ENCODE data around the gene USP49. TPM values are rescaled to one million over a fixed set of nuclear protein-coding genes. Genes with fewer than 3 reads are reported as not detected.

The USP49 gene
- total and polyA plus RNA-seq, 2 of the 4 experiments (the other 2 are of a cell fraction), result 1.4 to 2.1 TPM

- no peak for DNase-seq
- H2AK9ac ChIP-seq (replicated peaks; ENCODE audit: low read depth, low read length, poor library complexity), result no peak overlapping the region
Measured at GRCh38 chr6:41859356-41859755, 35.8 kb downstream of the USP49 start.

More at GRCh38 chr6:41859356-41859755, 35.8 kb downstream of the USP49 start:
- no peak overlapping the region for H2AFZ ChIP-seq (replicated peaks; ENCODE audit: low read length, poor library complexity)
- H4K8ac ChIP-seq (ENCODE audit: low read depth in 2 of 2, low read length in 2 of 2), result no peak overlapping the region
- no peak overlapping the region for H2BK5ac ChIP-seq (ENCODE audit: low read depth, low read length, poor library complexity, severe bottlenecking)
- H3K4me3 ChIP-seq (ENCODE audit: insufficient read depth, low read depth, low read length), result no peak overlapping the region
- no peaks in the 10 kb centered on the region for H4K20me1 ChIP-seq (ENCODE audit: insufficient read depth, low read length)
- no peaks in the 10 kb centered on the region for H3K79me1 ChIP-seq (ENCODE audit: low read depth in 1 of 2, low read length in 2 of 2)
- H3K36me3 ChIP-seq (ENCODE audit: control insufficient read depth, insufficient read depth, low read length), result no peaks in the 10 kb centered on the region
- H3K9me3 ChIP-seq (ENCODE audit: control insufficient read depth, insufficient read depth, low read length), result no peaks in the 10 kb centered on the region
- no peaks in the 10 kb centered on the region for H3K4me1 ChIP-seq (ENCODE audit: control insufficient read depth, insufficient read depth, low read length)
- dilution Hi-C loops (cut with HindIII; ENCODE audit: low sequenced_read_pairs, unreplicated experiment) (no loop called here), in situ Hi-C loops (cut with MboI; ENCODE audit: low sequenced_read_pairs) (no loop called here), intact Hi-C loops (cut with micrococcal nuclease) (no loop called here)
- ChIA-PET CTCF (interaction anchor here (0.6 kb wide), 1 partner anchor 20 kb away, joined by 3 read pairs; no protein-coding TSS in a partner anchor), POLR2A (ENCODE audit: unreplicated experiment) (interaction anchor here (0.5 kb wide), 1 partner anchor 192 kb away, joined by 4 read pairs; no protein-coding TSS in a partner anchor)
- H2BK120ac ChIP-seq (ENCODE audit: low read depth, low read length), result no peak overlapping the region
- no TSS peak for BruUV-seq (replicated peaks)
- no peak overlapping the region for H3K23ac ChIP-seq (ENCODE audit: low read depth, low read length)
- no peak for ATAC-seq (ENCODE audit: low read depth)
- H2BK20ac ChIP-seq (ENCODE audit: low read depth, low read length), result no peak overlapping the region
- H3K9ac ChIP-seq (ENCODE audit: low read depth, low read length), result no peak overlapping the region
- no peak overlapping the region for H2AK5ac ChIP-seq (ENCODE audit: low read depth, low read length)
- H3K4me2 ChIP-seq (ENCODE audit: low read depth, low read length), result no peak overlapping the region
- H3K27ac ChIP-seq (ENCODE audit: insufficient read depth, low read length), result no peak overlapping the region
- no peak overlapping the region for H3K4ac ChIP-seq (ENCODE audit: low read depth, low read length)
- no peak overlapping the region for H3K14ac ChIP-seq (replicated peaks; ENCODE audit: low read depth, low read length)
- WGBS, 2 experiments (ENCODE audit: extremely low coverage in 2 of 2, insufficient read length in 1 of 2), result 60% methylated on average over 1 of the region's 6 CpGs; no CpG with 5 or more reads in 1 of the 2 experiments
- no peaks in the 10 kb centered on the region for H3K27me3 ChIP-seq (ENCODE audit: control insufficient read depth, insufficient read depth, low read length)
- H2BK15ac ChIP-seq (ENCODE audit: low read depth, low read length), result no peak overlapping the region
- H3K56ac ChIP-seq (ENCODE audit: extremely low read depth, insufficient read depth, low read length), result no peak overlapping the region
- H3K9me1 ChIP-seq (ENCODE audit: insufficient read depth, low read length), result no peaks in the 10 kb centered on the region
- TF ChIP-seq MAFK (IDR thresholded peaks at IDR 0.05; ENCODE audit: low read depth, low read length) (no peak), BHLHE40 (IDR thresholded peaks at IDR 0.05; ENCODE audit: low read depth, low read length) (no peak), CEBPB (IDR thresholded peaks at IDR 0.05; ENCODE audit: low read depth, low read length) (no peak), ELK1 (IDR thresholded peaks at IDR 0.05; ENCODE audit: borderline replicate concordance, low read depth, low read length) (no peak), RFX5 (IDR thresholded peaks at IDR 0.05; ENCODE audit: low read depth, low read length) (no peak), MXI1 (IDR thresholded peaks at IDR 0.05; ENCODE audit: borderline replicate concordance, low read depth, low read length) (no peak), POLR2A (IDR thresholded peaks at IDR 0.05; ENCODE audit: low read depth, low read length) (no peak), RCOR1 (IDR thresholded peaks at IDR 0.05; ENCODE audit: insufficient replicate concordance, low read length) (no peak), RAD21 (IDR thresholded peaks at IDR 0.05; ENCODE audit: low read length) (no peak), USF2 (IDR thresholded peaks at IDR 0.05; ENCODE audit: low read depth, low read length) (no peak)
- H3K18ac ChIP-seq (ENCODE audit: low read depth, low read length), result no peak overlapping the region
- H4K91ac ChIP-seq (ENCODE audit: insufficient read depth, low read depth, low read length), result no peak overlapping the region
- no peak overlapping the region for H4K5ac ChIP-seq (ENCODE audit: low read depth, low read length)

All from IMR-90 (cell line).